Colonic mucosa (tissue), 4 donors: Measurements from ENCODE around the gene WDR5. TPM values are rescaled to one million over a fixed set of nuclear protein-coding genes. Genes with fewer than 3 reads are reported as not detected.

Source experiments
- DNase-seq: peaks from one replicate; pipeline ENCODE4 v3.0.0-alpha.2; 2020
- H3K27ac ChIP-seq: fragments of 200-600 bp; one replicate; pipeline ENCODE4 v1.8.0; 2021
- H3K27me3 ChIP-seq: fragments of 200-600 bp; one replicate; pipeline ENCODE4 v1.8.0; 2021
- H3K36me3 ChIP-seq: fragments of 200-600 bp; one replicate; pipeline ENCODE4 v1.8.0; 2021
- H3K4me1 ChIP-seq: fragments of 200-600 bp; one replicate; pipeline ENCODE4 v1.8.0; 2021; ENCODE audit warnings: mild to moderate bottlenecking
- H3K4me3 ChIP-seq: fragments of 200-600 bp; one replicate; pipeline ENCODE4 v1.8.0; 2021
- H3K9ac ChIP-seq, 2 donors: one replicate each; pipeline ENCODE4 v1.7.0; 2013; ENCODE audit warnings: control low read depth in 2 of 2, low read depth in 2 of 2, low read length in 2 of 2
- H3K9me3 ChIP-seq: fragments of 200-600 bp; one replicate; pipeline ENCODE4 v1.8.0; 2021
- CTCF ChIP-seq: fragments of 200-600 bp; IDR thresholded peaks from one replicate; pipeline ENCODE4 v1.8.0; 2022; ENCODE audit warnings: antibody characterized with exemption, mild to moderate bottlenecking
- intact Hi-C: fragments of 100-400 bp; cut with DNase I; formaldehyde crosslinking; loops from one replicate; pipeline ENCODE4 v1.14.1; 2022
- total RNA-seq, 2 donors: library from RNA; stranded (reverse); fragmentation: NEBNext Ultra II Directional in 1 of 2; extraction: Animal tissue kit (Norgen Biotek cat#: 25700) in 1 of 2; gene quantifications; one replicate each; pipeline ENCODE4 v1.2.1, GENCODE V29; 2021
- donor health status: healthy.
- donor health status: DM: no; HTN: no; CAD: no.
- donor health status: DM: no; HTN: no; CAD: no.

The WDR5 gene
- total RNA-seq, 2 donors from 2014 or later, result 22.6 to 38.2 TPM

GRCh38 chr9:134170532-134171315 lies 34.8 kb downstream of the WDR5 start:
- Histone ChIP-seq H3K9me3 (no peaks in the 10 kb centered on the region), H3K27ac (no peak overlapping the region), H3K27me3 (no peaks in the 10 kb centered on the region), H3K4me1 (peaks cover 1% of the 10 kb centered on the region), H3K36me3 (no peaks in the 10 kb centered on the region), H3K4me3 (no peak overlapping the region), H3K9ac (no peak overlapping the region)
- no peak for DNase-seq
- TF ChIP-seq CTCF, result no peak
- intact Hi-C loops, result loop anchor here (1.0 to 5.0 kb wide), 2 partner anchors 162 to 273 kb away; no protein-coding TSS in a partner anchor

GRCh38 chr9:134171316-134172197 lies 35.7 kb downstream of the WDR5 start:
- TF ChIP-seq CTCF, result no peak
- Histone ChIP-seq H3K9ac (no peak overlapping the region), H3K27me3 (peaks cover 3% of the 10 kb centered on the region), H3K27ac (no peak overlapping the region), H3K36me3 (no peaks in the 10 kb centered on the region), H3K4me3 (no peak overlapping the region), H3K4me1 (no peaks in the 10 kb centered on the region), H3K9me3 (no peaks in the 10 kb centered on the region)
- no peak for DNase-seq
- intact Hi-C loops, result loop anchor here (5.0 kb wide), 1 partner anchor 161 kb away; no protein-coding TSS in a partner anchor

- Histone ChIP-seq H3K4me1 (no peaks in the 10 kb centered on the region), H3K9ac (peak overlapping the region in 1 of 2 donors; percentile 24), H3K36me3 (no peaks in the 10 kb centered on the region), H3K9me3 (no peaks in the 10 kb centered on the region), H3K27ac (no peak overlapping the region), H3K4me3 (no peak overlapping the region), H3K27me3 (peaks cover 3% of the 10 kb centered on the region)
- intact Hi-C loops, result loop anchor here (5.0 kb wide), 1 partner anchor 160 kb away; no protein-coding TSS in a partner anchor
- no peak for DNase-seq
- TF ChIP-seq CTCF, result no peak
Observed at GRCh38 chr9:134172198-134173126, 36.6 kb downstream of the WDR5 start.

- Histone ChIP-seq H3K9me3 (no peaks in the 10 kb centered on the region), H3K4me1 (no peaks in the 10 kb centered on the region), H3K27me3 (peaks cover 3% of the 10 kb centered on the region), H3K36me3 (no peaks in the 10 kb centered on the region), H3K27ac (no peak overlapping the region), H3K4me3 (no peak overlapping the region), H3K9ac (no peak overlapping the region)
- intact Hi-C loops, result loop anchor here (5.0 kb wide), 1 partner anchor 159 kb away; no protein-coding TSS in a partner anchor
- TF ChIP-seq CTCF, result no peak
- DNase-seq, result no peak
Observed at GRCh38 chr9:134173127-134174072, 37.5 kb downstream of the WDR5 start.
